Smooth muscle cell (in vitro differentiated cells): Measurements from ENCODE around the gene CFDP1. TPM values are rescaled to one million over a fixed set of nuclear protein-coding genes. Genes with fewer than 3 reads are reported as not detected.
A peak's percentile ranks its signal among the peaks of the same experiment; 100 is the strongest.

Source experiments
- DNase-seq: peaks from one replicate; lab custom pipeline; 2025; ENCODE audit not compliant: unreplicated experiment; lab: John Stamatoyannopoulos, UW
- H2AFZ ChIP-seq: fragments of 200-600 bp; sonication (generic); 2 replicates; pipeline ENCODE4 v1.6.0; 2016; ENCODE audit warnings: antibody characterized with exemption, low read depth, mild to moderate bottlenecking
- H3F3A ChIP-seq: fragments of 200-600 bp; sonication (generic); 2 replicates; pipeline ENCODE4 v1.6.0; 2017; ENCODE audit warnings: antibody characterized with exemption, low read depth
- H3K27ac ChIP-seq: fragments of 200-600 bp; sonication (generic); 2 replicates; pipeline ENCODE4 v1.5.1; 2016; ENCODE audit warnings: low read depth, mild to moderate bottlenecking
- H3K27me3 ChIP-seq: fragments of 200-600 bp; sonication (generic); 2 replicates; pipeline ENCODE4 v1.6.1; 2016; ENCODE audit warnings: low read depth, mild to moderate bottlenecking
- H3K36me3 ChIP-seq: fragments of 200-600 bp; sonication (generic); 2 replicates; pipeline ENCODE4 v1.5.1; 2016; ENCODE audit warnings: low read depth
- H3K4me1 ChIP-seq: fragments of 200-600 bp; sonication (generic); 2 replicates; pipeline ENCODE4 v1.5.1; 2016; ENCODE audit warnings: low read depth
- H3K4me2 ChIP-seq: fragments of 200-600 bp; sonication (generic); 2 replicates; pipeline ENCODE4 v1.6.0; 2016; ENCODE audit warnings: mild to moderate bottlenecking
- H3K4me3 ChIP-seq: fragments of 200-600 bp; sonication (generic); 2 replicates; pipeline ENCODE4 v1.5.1; 2016; ENCODE audit warnings: mild to moderate bottlenecking
- H3K79me2 ChIP-seq: fragments of 200-600 bp; sonication (generic); 2 replicates; pipeline ENCODE4 v1.6.0; 2016; ENCODE audit warnings: low read depth, mild to moderate bottlenecking
- H3K9ac ChIP-seq: fragments of 200-600 bp; sonication (generic); 2 replicates; pipeline ENCODE4 v1.6.0; 2016; ENCODE audit warnings: low read depth
- H3K9me3 ChIP-seq: fragments of 200-600 bp; sonication (generic); replicated peaks from 2 replicates; pipeline ENCODE4 v1.5.1; 2016; ENCODE audit warnings: low read depth
- H4K20me1 ChIP-seq: fragments of 200-600 bp; sonication (generic); 2 replicates; pipeline ENCODE4 v1.6.0; 2016; ENCODE audit warnings: low read depth
- CTCF ChIP-seq: fragments of 200-600 bp; sonication (generic); IDR thresholded peaks from 2 replicates; pipeline ENCODE4 v1.5.1; 2017; ENCODE audit warnings: borderline replicate concordance, mild to moderate bottlenecking, antibody characterized with exemption; ENCODE audit not compliant: insufficient read depth, poor library complexity, severe bottlenecking
- WGBS: methylation state at CpG from one replicate; pipeline ENCODE4 v1.1.7; 2016; ENCODE audit warnings: low lambda C conversion rate; 5-methylcytosine and 5-hydroxymethylcytosine counted together
- polyA plus RNA-seq: library from polyadenylated mRNA; unstranded; fragments of >200 nt; fragmentation: Nextera tagmentation; extraction: Ambion mirVana; gene quantifications from 2 replicates; pipeline ENCODE4 v1.2.1, GENCODE V29; 2016
- total RNA-seq: library from RNA; depleted of rRNA; stranded (reverse); fragments of >200 nt; gene quantifications from 2 replicates; pipeline ENCODE4 v1.2.3, GENCODE V29; 2014

Gene CFDP1
- total and polyA plus RNA-seq, 2 experiments from 2014 or later: 59.0 to 91.0 TPM

DNA sequence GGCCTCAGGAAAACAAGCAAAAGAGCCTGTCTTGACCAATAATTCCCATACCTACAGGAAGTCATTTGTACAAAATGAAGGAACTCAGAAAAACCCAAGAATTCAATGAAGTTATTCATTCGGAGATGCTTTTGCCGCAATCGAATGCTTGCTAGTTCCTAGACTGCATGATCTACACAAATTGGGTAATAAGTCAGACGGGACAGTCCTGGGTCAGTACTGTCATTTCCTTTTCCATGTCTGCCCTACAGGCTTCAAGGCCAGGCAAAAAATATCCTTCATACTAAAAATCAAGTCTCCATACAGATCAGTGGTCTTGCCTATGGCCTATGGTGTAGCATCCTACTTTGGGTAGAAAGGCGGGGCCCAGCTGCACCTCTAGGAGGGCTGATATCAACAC is 71.4 kb downstream of the CFDP1 start:
- no peaks in the 10 kb centered on the region for H3K27me3 ChIP-seq
- H3K9me3 ChIP-seq: no peaks in the 10 kb centered on the region
- H3K4me2 ChIP-seq: no peak overlapping the region
- H2AFZ ChIP-seq: no peak overlapping the region
- DNase-seq: no peak
- 74% methylated on average over 5 of the region's 5 CpGs for WGBS
- H3K4me3 ChIP-seq: no peak overlapping the region
- peaks cover 9% of the 10 kb centered on the region for H3K79me2 ChIP-seq
- H3K27ac ChIP-seq: no peak overlapping the region
- H3K4me1 ChIP-seq: peaks cover 4% of the 10 kb centered on the region
- H3F3A ChIP-seq: peaks cover 3% of the 10 kb centered on the region
- no peak for TF ChIP-seq CTCF
- no peak overlapping the region for H3K9ac ChIP-seq
- no peaks in the 10 kb centered on the region for H3K36me3 ChIP-seq
- H4K20me1 ChIP-seq: peaks cover 7% of the 10 kb centered on the region

GRCh38 chr16:75354170-75354569 is 79.1 kb downstream of the CFDP1 start:
- H3K4me1 ChIP-seq: peaks cover 9% of the 10 kb centered on the region
- 84% methylated on average over 3 of the region's 3 CpGs for WGBS

DNA sequence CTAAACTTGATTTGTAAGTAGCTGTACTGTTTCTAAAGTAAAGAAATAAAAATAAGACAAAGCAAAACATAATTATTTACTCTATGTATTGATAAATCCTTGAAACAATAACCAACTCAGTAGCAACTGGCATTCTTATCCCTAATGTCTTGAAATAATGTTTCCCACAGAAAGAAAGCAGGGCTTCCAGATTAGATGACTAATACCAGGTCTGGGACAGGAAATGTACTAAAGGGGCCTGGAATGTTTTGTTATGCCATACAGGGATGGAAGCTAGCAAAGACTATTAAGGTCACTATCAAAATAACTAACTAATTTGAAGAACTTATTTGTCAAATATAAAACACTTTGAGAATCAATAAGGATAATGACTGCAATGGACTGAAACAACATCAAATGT is 82.1 kb downstream of the CFDP1 start:
- Histone ChIP-seq H3K9ac (no peak overlapping the region), H3K9me3 (no peaks in the 10 kb centered on the region), H3K4me1 (peaks cover 5% of the 10 kb centered on the region), H2AFZ (no peak overlapping the region), H3K27me3 (no peaks in the 10 kb centered on the region), H4K20me1 (no peaks in the 10 kb centered on the region), H3F3A (no peaks in the 10 kb centered on the region), H3K4me2 (peak overlapping the region; percentile 62), H3K79me2 (peaks cover 5% of the 10 kb centered on the region), H3K36me3 (no peaks in the 10 kb centered on the region), H3K4me3 (no peak overlapping the region), H3K27ac (peak overlapping the region; percentile 67)
- no peak for DNase-seq
- TF ChIP-seq CTCF: no peak

More at GRCh38 chr16:75354170-75354569, 79.1 kb downstream of the CFDP1 start:
- no peak overlapping the region for H2AFZ ChIP-seq
- H3K27ac ChIP-seq: no peak overlapping the region
- H4K20me1 ChIP-seq: peaks cover 4% of the 10 kb centered on the region
- no peak for DNase-seq
- H3K4me2 ChIP-seq: no peak overlapping the region
- H3K79me2 ChIP-seq: peaks cover 5% of the 10 kb centered on the region
- H3K9ac ChIP-seq: no peak overlapping the region
- H3K27me3 ChIP-seq: no peaks in the 10 kb centered on the region
- peaks cover 3% of the 10 kb centered on the region for H3F3A ChIP-seq
- no peak overlapping the region for H3K4me3 ChIP-seq
- TF ChIP-seq CTCF: no peak
- no peaks in the 10 kb centered on the region for H3K9me3 ChIP-seq
- no peaks in the 10 kb centered on the region for H3K36me3 ChIP-seq

DNA sequence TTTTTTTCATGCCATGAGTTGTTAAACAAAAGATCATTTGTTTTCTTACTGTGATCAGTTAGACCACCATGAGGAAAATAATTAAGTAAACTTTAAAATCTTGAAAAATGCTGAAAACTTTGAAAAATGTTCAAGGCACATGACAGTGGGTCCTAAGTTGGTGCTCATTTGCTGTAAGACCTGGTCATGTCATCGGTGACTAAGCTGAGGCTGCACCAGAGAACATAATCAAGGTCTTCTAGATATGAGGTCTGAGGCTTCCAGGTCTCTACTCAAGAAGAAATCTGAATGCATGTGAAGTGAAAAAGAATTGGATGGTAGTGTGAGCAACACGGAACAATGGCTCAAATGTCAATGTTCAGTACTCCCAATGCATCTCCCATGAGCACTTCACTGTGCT is 87.6 kb downstream of the CFDP1 start:
- Histone ChIP-seq H3K4me2 (no peak overlapping the region), H3K4me1 (peaks cover 17% of the 10 kb centered on the region), H3F3A (peaks cover 11% of the 10 kb centered on the region), H3K79me2 (peaks cover 5% of the 10 kb centered on the region), H3K4me3 (no peak overlapping the region), H3K27me3 (no peaks in the 10 kb centered on the region), H3K9me3 (no peaks in the 10 kb centered on the region), H3K36me3 (no peaks in the 10 kb centered on the region), H2AFZ (no peak overlapping the region), H4K20me1 (peaks cover 3% of the 10 kb centered on the region), H3K27ac (no peak overlapping the region), H3K9ac (no peak overlapping the region)
- TF ChIP-seq CTCF: no peak
- WGBS: 95% methylated on average over 2 of the region's 2 CpGs
- no peak for DNase-seq
